GM21390 (cell line): ENCODE results near the gene FNDC3B.
"Not testable (repeated sequence)": the region's sequence is repeated elsewhere in the genome, so short reads cannot be mapped to it uniquely, and the experiment has no call there.

Experiments used
- ATAC-seq: cut with Tn5 transposase; IDR thresholded peaks from one replicate; pipeline ENCODE4 v1.9.1; 2021; ENCODE audit not compliant: unreplicated experiment

FNDC3B gene

DNA sequence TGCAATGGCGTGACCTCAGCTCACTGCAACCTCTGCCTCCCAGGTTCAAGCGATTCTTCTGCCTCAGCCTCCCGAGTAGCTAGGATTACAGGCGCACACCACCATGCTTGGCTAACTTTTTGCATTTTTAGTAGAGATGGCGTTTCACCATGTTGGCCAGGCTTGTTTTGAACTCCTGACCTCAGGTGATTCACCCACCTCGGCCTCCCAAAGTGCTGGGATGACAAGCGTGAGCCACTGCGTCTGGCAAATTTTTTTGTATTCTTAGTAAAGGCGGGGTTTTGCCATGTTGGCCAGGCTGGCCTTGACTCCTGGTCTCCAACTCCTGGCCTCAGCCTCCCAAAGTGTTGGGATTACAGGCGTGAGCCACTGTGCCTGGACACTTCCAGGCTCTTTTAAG, 215.9 kb downstream of the FNDC3B start:
- ATAC-seq = not testable (repeated sequence)

DNA sequence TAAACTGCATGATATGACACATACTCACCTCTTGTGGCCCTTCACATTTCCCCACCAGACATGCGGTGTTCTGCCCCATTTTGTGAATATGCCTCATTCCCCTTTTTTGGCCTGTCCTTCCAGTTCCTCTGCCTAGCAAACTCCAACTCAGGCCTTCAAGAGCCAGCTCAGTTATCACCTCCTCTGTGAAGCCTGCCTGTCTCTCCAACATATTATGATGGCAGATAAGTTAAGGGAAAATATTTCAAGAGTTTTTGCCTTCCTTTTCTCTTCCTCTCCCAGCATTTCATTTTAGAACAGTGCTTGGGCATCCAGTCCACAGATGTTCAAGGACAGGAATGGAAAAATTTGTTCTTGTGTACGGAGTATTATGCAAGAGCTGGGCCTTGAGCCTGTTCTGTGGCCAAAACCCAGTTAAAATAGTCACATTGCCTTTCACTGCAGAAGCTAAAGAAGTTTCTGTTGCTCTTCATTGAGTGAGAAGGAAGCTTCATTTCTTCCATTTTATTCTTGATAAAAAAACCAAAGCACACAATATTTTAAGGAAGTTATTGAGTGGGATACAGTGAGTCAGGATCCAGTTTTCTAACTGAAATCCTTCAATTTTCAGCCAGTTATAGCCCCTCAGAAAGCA, 216.8 kb downstream of the FNDC3B start:
- no peak for ATAC-seq

DNA sequence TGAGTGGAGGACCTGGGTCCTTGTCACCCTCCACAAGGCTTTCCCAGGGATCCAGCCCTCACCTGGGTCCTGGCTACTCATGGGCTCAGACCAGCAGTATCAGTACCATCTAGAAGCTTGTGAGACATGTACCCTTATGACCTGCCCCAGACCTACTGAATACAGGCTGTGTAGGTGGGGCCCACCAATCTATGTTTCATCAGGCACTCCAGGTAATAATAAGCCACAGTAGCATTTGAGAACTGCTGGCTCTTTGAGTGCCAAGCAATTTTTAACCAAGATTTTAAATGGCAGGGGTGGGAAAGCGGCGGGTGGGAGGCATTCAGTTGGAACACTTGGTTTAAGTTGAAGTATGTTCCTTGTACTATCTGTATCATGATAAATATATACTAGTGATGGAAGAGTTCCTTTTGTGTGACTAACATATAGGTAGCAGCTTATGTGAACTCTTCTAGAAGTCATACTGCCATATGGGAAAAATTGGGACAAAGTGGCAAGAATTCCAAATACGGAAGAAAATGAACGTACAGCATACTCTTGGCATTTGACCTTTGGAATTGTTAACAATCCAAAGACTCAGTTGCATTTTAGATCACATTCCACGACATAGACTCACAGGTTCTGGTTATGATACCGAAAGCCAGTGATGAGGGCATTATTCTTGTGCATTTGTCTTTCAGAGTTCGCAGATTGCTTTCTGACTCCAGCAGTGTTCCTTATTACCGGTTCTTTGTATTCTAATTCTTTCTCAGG, 218.4 kb downstream of the FNDC3B start:
- no peak for ATAC-seq

DNA sequence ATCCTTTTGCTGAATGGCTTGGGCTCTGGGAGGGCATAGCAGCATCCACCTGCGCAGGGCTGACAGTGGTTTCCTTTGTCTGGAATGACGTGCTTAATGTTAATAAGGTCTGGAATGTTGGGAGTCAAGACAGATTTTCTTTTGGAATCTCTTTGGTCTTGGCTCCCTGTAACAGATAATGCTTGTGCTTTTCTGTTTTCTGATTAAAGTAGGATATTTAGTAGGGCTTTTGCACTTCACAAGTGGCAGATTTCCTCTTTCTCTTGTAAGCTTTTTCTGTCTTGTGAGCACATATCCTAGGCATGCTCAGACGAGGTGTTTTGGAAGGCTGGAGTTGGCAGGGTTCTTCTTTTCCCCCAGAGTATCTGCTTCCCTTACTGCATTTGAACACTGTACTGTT, 219.2 kb downstream of the FNDC3B start:
- ATAC-seq = no peak

DNA sequence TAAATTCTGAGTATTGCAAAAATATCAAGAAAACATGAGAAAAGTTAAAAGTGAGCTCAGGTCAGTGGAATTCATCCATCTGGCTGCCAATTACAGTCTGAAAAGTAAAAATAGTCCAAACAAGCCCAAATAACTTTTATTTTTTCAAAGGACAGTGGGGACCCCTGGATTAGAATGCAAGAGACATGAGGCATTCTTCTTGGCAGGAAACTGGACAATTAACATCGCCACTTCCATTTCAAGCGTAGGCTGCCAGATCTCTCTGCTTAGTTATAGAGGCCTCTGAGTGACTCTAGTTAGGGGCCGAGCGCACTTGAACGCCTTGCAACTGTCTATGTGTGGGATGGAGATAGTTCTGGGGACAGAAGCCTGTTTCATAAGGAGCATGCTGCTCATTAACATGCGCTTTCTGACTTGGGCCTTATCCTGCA, 219.7 kb downstream of the FNDC3B start:
- ATAC-seq = no peak

DNA sequence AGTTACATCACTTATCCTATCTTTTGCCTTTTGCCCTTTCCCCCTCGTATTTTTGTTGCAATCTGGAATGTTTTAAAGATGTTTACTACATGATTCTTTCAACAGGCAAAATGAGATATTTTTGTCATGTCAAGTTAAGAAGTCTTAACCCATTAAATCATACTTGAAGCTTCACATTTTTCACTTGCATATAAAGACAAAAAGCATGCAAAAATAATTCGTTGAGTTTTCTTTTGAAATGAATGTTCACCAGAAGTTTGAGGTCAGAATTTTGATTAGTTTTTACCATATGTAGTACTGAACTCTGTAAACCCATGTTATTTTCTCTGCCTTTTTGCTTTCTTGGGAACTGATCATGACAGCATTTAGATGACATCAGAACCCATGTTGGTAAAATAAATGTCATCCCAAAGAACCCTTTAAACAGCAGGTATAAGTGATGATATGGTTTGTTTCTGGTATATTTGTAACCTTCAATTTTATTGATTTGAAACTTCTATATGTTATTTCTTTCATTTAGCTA, 220.4 kb downstream of the FNDC3B start:
- no peak for ATAC-seq

DNA sequence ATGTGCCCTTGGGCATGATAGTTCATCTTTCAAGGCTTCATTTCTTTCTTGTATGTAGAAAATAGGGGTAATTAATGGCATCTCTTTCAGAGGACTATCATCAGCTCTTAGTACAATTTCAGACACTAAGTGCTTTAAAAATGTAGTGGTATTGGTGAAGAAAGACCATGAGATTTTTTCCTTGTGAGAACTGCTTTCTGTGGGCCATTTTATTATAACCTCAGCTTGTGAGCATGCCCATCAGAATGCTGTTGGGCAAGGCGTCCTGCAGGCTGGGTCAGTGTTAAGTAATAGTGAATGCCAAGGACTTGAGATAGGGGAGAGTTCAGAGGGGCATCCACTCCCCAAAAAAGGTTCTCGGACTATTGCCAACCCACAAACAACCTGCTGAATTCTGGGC, 221.0 kb downstream of the FNDC3B start:
- no peak for ATAC-seq

DNA sequence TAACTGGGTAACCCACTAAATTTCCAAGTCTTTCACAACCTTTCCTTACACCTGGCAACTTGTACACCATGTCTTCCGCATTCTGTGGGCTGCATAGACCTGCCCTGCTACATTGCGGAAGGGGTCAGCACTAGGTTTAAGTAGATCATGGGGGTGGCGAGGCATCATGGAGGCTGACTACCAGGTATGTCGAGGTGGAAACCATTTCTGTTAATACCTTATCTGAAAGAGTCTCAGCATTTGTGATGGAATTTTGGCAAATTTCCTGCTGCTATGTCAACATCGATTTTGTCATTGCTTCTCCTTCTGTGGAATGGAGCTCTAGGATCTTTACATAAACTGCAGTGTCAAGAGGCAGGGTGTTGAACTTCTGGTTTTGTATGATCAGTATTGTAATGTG, 221.7 kb downstream of the FNDC3B start:
- no peak for ATAC-seq

DNA sequence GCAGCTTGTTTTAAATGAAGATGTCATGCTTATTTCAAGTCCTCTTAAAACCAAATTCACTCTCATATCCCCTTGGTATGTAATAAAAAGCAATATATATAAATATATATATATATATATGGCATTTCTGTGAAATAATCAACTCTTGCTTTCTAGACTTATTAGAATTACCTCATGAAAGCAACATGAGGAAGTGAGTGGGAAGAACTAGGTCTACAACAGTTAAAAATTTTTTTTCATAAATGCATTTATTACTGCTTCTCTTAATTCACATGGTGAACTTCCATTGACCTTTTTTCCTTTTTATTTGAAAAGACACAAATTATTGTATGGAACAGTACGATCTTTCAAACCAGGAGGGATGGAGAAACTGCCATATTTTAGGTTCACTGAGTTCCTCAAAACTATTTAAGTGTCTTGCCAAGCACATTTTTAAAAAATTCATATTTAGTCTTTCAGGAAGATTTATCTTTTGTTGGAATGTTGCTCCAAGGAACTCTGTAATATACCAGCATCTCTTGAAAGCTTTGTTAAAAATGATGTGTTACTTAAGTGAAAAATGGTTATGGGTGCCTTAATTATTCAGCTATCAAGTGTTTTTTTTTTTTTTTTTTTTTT, 223.7 kb downstream of the FNDC3B start:
- no peak for ATAC-seq

DNA sequence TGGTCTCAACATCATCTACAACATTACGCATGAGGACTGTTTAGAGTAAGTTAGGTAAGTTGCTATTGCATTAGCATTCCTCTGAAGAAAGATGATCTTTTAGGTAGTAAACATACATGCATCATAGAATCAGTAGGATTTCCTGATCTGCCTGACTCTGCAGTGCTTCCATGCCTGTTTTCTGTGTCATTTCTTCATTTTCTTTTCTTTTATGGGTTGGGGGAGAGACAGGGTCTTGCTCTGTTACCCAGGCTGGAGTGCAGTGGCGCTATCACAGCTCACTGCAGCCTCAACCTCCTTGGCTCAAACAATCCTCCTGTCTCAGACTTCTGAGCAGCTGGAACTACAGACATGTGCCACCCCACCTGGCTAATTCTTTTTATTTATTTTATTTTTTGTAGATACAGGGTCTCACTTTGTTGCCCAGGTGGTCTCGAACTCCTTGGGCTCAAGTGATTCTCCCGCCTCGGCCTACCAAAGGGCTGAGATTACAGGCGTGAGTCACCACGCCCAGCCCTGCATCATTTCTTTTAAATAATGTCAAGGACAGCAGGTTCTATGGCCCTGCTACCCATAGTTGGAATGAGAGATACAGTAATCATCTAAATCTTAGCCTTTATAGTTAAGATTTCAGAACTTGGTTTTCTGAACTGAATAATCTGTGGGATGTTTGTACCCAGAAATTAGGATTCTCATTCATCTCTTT, 224.6 kb downstream of the FNDC3B start:
- no peak for ATAC-seq

DNA sequence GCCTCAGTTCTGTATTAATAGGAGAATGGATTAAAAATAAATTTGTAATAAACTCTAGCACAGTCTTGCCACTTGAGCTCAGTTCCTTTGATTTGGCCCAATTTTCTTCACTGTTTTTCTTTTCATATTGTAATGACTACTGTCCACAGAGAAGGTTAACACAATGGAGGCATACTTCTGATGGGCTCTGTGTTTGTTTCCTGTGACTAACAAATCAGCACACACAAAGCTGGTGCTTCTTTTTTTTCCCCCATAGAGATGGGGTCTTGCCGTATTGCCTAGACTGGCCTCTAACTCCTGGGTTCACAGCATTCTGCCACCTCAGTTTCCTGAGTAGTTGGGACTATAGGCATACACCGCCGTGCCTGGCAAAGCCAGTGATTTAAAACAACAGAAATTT, 226.7 kb downstream of the FNDC3B start:
- ATAC-seq = no peak

DNA sequence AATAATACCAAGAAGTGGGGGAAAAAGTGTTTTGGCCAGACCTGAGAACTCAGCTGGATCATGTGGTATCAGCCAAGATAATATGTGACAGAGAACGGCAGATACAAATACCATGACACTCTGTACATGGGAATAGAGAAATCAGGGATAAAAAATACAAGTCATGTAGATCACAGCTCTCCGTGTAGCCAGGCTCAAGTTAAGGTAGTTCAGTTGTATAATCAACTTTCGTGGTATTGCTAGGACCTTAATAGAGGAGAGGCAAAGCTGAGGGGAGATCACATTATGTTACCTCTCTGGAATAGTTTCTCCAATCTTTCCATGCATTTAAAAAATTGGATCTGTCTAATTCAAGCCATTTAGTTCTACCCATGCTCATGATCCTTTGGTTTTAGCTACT, 229.0 kb downstream of the FNDC3B start:
- no peak for ATAC-seq

DNA sequence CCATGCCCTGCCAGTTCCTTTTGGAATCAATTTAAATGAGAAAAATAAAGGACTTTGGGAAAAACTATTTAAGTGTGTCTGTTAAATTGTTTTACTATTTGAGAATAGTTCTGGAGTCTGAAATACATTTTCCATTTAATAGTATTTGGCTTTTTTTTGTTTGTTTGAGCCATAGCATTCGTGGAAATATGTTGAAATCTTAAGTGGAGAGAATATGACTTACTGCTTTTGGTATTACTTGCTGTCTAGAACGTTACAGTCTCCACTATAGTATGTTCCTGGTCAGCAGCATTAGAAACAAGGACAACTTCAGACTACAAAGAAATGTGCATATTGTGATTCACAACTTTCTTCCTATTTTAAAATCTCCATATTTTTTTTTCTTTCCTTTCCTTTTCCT, 229.5 kb downstream of the FNDC3B start:
- no peak for ATAC-seq

DNA sequence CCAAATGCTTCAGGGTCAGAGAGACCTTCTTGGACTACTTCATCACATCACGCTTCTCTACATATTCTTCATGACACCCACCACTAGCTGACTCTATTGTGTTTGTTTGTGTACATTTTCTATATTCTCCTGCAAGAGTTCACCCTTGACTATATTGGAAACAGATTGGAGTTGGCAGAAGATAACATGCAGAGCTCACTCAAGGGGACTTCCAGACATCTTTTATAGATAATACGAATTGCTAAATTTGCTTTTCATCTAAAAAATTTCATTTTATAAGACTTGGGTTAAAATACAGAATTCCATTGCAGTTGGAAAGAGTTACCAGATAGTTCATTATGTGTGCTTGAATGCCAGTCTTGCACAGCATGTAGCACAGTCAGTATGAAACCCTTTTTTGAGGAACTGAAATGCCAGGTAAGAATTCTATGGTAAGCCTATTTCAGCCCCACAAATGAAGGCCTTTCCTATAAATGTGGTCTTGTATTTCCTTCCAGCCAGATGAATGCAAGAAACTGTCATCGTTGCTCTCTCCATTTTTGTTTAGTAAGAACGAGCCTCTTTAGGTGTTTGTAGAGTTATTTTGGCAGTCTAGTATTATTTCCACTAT, 231.3 kb downstream of the FNDC3B start:
- peak; percentile 96 for ATAC-seq

DNA sequence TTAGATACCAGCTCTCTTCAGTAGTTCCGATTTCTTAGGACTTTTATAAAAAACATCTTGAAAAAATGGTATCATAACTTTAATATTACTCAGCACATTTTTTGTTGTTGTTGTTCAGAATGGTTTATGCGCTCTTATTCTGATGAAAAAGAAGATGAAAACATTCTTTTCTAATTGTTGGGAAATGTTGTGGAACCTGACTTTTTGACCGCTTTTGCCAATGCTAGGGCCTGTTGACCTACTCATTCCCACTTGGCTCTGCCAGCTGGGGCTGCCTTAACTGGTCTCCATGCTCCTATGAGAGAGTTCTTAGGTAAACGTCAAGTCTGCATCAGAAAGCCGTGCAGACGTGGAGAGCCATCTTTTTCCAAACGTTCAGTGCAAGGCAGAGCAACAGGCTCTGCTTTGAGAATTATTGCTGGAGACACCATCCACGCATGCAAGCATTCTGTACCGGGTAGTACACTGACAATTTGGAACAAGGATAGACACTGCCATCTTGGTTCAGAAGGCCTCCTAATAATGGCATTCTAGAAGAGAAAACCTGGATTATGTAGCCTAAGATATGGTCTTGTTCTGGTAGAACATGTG, 232.1 kb downstream of the FNDC3B start:
- no peak for ATAC-seq

DNA sequence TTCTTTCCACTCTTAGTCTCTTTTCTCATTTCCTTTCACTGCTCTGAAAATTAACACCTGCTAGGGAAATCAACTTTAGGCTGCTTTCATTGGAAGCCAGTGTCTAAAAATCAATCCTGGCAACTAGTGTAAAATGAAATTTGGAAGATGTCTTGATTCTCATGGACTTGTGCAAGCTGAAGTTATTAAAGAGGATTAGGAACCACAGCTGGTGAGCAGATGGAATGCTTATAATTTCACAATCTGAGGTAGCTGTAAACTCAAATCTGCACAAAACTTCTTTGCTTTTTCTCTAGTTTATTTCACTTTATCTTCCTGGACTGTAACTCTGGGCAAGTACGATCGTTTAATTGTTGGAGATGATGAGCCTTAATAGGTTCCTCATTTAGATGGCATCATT, 233.3 kb downstream of the FNDC3B start:
- ATAC-seq = no peak

DNA sequence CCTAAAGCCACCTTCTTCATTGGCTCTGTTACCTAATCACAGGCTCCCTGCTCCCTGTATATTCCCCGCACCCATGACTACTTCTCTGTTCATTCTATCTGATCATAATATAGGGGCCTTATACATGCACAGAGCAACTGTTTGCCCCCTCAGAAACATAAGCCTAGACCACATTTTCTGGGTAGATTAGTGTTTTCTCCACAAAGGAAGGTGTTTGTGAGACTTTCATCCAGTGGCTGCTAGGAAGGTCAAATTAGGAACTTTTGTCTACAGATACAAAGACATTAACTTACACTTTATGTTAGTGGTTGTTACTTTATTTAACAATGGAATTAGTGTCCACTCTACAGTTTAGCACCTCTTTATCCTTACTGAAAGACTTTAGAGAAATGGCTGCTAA, 234.0 kb downstream of the FNDC3B start:
- ATAC-seq = no peak

DNA sequence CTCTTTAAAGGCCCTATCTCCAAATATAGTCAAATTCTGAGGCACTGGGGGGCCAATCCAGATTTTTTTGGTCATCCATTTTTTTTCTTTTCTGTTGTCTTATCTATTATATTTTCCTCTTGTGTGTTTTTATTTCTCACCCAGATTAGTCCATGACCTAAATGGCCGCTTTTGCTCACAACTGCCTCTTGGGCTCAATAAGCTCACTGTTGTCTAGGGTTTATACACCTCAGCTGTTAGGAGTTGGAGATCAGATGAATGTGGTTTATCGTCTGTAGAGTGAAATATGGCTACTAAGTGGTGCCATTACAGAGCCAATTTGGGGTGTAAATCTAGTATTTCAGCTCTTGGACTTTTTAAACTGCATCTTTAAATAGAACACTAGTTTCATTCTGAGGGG, 235.5 kb downstream of the FNDC3B start:
- ATAC-seq = no peak

DNA sequence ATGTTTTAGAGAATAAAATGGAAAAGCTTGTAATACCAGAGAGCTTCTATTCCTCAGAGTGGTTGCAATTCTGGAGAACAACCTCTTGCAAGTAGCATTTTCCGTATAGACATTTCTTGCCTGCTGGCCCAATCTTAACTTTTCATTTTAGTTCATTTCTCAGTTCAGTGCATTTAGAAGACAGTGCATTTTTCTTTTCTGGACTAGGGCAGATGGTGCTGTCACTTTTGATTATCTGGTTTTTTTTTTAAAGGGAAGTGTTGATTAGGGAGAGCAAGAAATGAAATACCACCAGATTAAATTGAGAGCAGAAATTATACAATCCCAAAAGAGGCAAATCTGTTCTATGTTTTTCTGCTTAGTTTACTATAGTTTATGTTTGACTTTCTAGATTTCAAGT, 236.2 kb downstream of the FNDC3B start:
- ATAC-seq = no peak

DNA sequence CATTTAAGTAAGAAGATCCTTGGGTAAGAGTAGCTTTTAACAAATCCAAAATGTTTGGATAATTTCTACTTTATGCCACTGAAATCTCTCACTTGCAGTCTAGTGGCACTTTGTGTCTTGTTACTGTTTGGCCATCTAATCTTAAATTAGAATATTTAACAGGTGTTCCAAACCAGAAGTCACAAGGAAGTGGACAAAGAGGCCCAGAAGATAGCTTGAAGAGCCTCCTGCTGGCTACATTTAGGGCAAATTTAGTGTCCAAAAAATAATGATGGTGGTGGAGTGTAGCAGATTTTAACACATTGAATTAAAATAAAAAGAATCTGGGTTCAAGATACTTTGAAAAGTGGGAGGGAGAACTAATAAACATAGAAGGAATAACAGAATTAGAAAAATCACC, 236.7 kb downstream of the FNDC3B start:
- ATAC-seq = no peak

DNA sequence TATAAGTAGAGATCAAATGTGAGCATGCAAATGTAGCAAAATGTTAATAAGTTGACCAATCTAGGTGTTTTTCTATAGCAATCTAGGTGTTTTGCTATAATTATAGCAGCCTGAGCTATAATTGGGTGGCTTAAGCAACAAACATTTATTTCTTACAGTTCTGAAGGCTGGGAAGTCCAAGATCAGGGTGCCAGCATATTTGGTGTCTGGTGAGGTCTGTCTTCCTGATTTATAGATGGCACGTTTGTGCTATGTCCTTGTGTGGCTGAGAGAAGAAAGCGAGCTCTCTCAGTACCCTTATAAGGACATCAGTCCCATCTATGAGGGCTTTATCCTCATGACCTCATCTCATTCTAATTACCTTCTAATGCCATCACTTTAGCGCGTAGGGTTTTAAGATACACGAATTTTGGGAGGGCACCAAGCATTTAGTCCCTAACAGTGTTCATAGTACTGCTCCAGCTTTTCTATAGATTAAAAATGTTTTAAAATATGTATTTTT, 237.8 kb downstream of the FNDC3B start:
- ATAC-seq = no peak
